BLaER1 (cell line): ENCODE data around the gene CDC42EP4.
"Not testable (repeated sequence)": the region's sequence is repeated elsewhere in the genome, so short reads cannot be mapped to it uniquely, and the experiment has no call there.

Experiments
- H3K27ac ChIP-seq: shearing (Covaris generic); formaldehyde crosslinking; 2 replicates; pipeline ENCODE4 v1.8.1; 2022
- H3K27me3 ChIP-seq: shearing (Covaris generic); formaldehyde crosslinking; 2 replicates; pipeline ENCODE4 v1.8.1; 2022
- H3K36me3 ChIP-seq: shearing (Covaris generic); formaldehyde crosslinking; 2 replicates; pipeline ENCODE4 v1.8.1; 2022
- H3K4me1 ChIP-seq: shearing (Covaris generic); formaldehyde crosslinking; 2 replicates; pipeline ENCODE4 v1.8.1; 2022
- H3K4me2 ChIP-seq: shearing (Covaris generic); formaldehyde crosslinking; 2 replicates; pipeline ENCODE4 v1.8.1; 2022
- H3K4me3 ChIP-seq: shearing (Covaris generic); formaldehyde crosslinking; 2 replicates; pipeline ENCODE4 v1.8.1; 2022
- H3K9ac ChIP-seq: shearing (Covaris generic); formaldehyde crosslinking; 2 replicates; pipeline ENCODE4 v1.8.1; 2022
- H3K9me3 ChIP-seq: shearing (Covaris generic); formaldehyde crosslinking; 2 replicates; pipeline ENCODE4 v1.8.1; 2022
- H4K20me1 ChIP-seq: shearing (Covaris generic); formaldehyde crosslinking; 2 replicates; pipeline ENCODE4 v1.8.1; 2022
- Cebpa-rat ChIP-seq: shearing (Covaris generic); IDR thresholded peaks from 2 replicates; pipeline ENCODE4 v1.8.1; 2022

The CDC42EP4 gene

GRCh38 chr17:73266796-73267195 is 45.0 kb downstream of the CDC42EP4 start:
- no peak for TF ChIP-seq Cebpa-rat
- 0 out of 2 replicates have a peak, but pooled peaks cover 6% of the 10 kb centered on the region for H3K9me3 ChIP-seq
- H3K4me3 ChIP-seq = no peak overlapping the region
- no peaks in the 10 kb centered on the region for H4K20me1 ChIP-seq
- no peak overlapping the region for H3K9ac ChIP-seq
- peaks cover 9% of the 10 kb centered on the region; the same call in 1 of the 2 replicates for H3K4me1 ChIP-seq
- H3K36me3 ChIP-seq = no peaks in the 10 kb centered on the region
- H3K4me2 ChIP-seq = no peak overlapping the region
- H3K27ac ChIP-seq = no peak overlapping the region
- H3K27me3 ChIP-seq = no peaks in the 10 kb centered on the region

GRCh38 chr17:73265646-73266640 is 45.9 kb downstream of the CDC42EP4 start:
- Histone ChIP-seq H3K36me3 (no peaks in the 10 kb centered on the region), H3K9ac (no peak overlapping the region), H3K27ac (no peak overlapping the region), H3K4me3 (no peak overlapping the region), H3K9me3 (0 out of 2 replicates have a peak, but pooled peaks cover 6% of the 10 kb centered on the region), H3K4me1 (peaks cover 9% of the 10 kb centered on the region; the same call in 1 of the 2 replicates), H4K20me1 (no peaks in the 10 kb centered on the region), H3K4me2 (no peak overlapping the region), H3K27me3 (no peaks in the 10 kb centered on the region)
- no peak for TF ChIP-seq Cebpa-rat

GRCh38 chr17:73264448-73264847 is 47.4 kb downstream of the CDC42EP4 start:
- H3K27ac ChIP-seq, H3K4me1 ChIP-seq, H4K20me1 ChIP-seq, H3K4me2 ChIP-seq, H3K36me3 ChIP-seq, H3K9me3 ChIP-seq, H3K4me3 ChIP-seq, H3K27me3 ChIP-seq, H3K9ac ChIP-seq: not testable (repeated sequence)

GRCh38 chr17:73262676-73263642 is 48.8 kb downstream of the CDC42EP4 start:
- no peak overlapping the region for H3K4me3 ChIP-seq
- no peaks in the 10 kb centered on the region for H3K4me1 ChIP-seq
- no peaks in the 10 kb centered on the region for H3K36me3 ChIP-seq
- no peak overlapping the region for H3K27ac ChIP-seq
- no peaks in the 10 kb centered on the region for H3K27me3 ChIP-seq
- H3K4me2 ChIP-seq = no peak overlapping the region
- H3K9ac ChIP-seq = no peak overlapping the region
- H4K20me1 ChIP-seq = no peaks in the 10 kb centered on the region
- no peak for TF ChIP-seq Cebpa-rat
- H3K9me3 ChIP-seq = no peaks in the 10 kb centered on the region

GRCh38 chr17:73261952-73262675 is 49.7 kb downstream of the CDC42EP4 start:
- H3K9me3 ChIP-seq = no peaks in the 10 kb centered on the region
- no peak overlapping the region for H3K9ac ChIP-seq
- no peak overlapping the region for H3K4me2 ChIP-seq
- no peaks in the 10 kb centered on the region for H3K4me1 ChIP-seq
- H3K36me3 ChIP-seq = no peaks in the 10 kb centered on the region
- H3K27me3 ChIP-seq = no peaks in the 10 kb centered on the region
- H4K20me1 ChIP-seq = no peaks in the 10 kb centered on the region
- no peak overlapping the region for H3K27ac ChIP-seq
- TF ChIP-seq Cebpa-rat = no peak
- H3K4me3 ChIP-seq = no peak overlapping the region

GRCh38 chr17:73261617-73261951 is 50.2 kb downstream of the CDC42EP4 start, which contains the start of gene CPSF4L:
Gene CPSF4L (minus strand): TSS chr17:73261880. CDS start chr17:73261818, 62 bp downstream.
- no peaks in the 10 kb centered on the region for H3K9me3 ChIP-seq
- H3K36me3 ChIP-seq = no peaks in the 10 kb centered on the region
- H3K9ac ChIP-seq = no peak within 1 kb of the TSS
- no peak within 1 kb of the TSS for H3K4me3 ChIP-seq
- no peak for TF ChIP-seq Cebpa-rat
- no peaks in the 10 kb centered on the region for H4K20me1 ChIP-seq
- H3K27ac ChIP-seq = no peak within 1 kb of the TSS
- no peaks in the 10 kb centered on the region for H3K4me1 ChIP-seq
- H3K27me3 ChIP-seq = no peaks in the 10 kb centered on the region
- H3K4me2 ChIP-seq = no peak within 1 kb of the TSS

GRCh38 chr17:73257516-73257915 is 54.3 kb downstream of the CDC42EP4 start:
- Histone ChIP-seq H4K20me1 (no peaks in the 10 kb centered on the region), H3K4me2 (no peak overlapping the region), H3K27ac (no peak overlapping the region), H3K27me3 (no peaks in the 10 kb centered on the region), H3K9me3 (no peaks in the 10 kb centered on the region), H3K4me1 (no peaks in the 10 kb centered on the region), H3K4me3 (no peak overlapping the region), H3K36me3 (no peaks in the 10 kb centered on the region), H3K9ac (no peak overlapping the region)
- no peak for TF ChIP-seq Cebpa-rat

GRCh38 chr17:73256220-73256619 is 55.6 kb downstream of the CDC42EP4 start:
- TF ChIP-seq Cebpa-rat = no peak
- Histone ChIP-seq H3K27me3 (no peaks in the 10 kb centered on the region), H3K36me3 (no peaks in the 10 kb centered on the region), H3K9ac (no peak overlapping the region), H3K27ac (no peak overlapping the region), H3K9me3 (no peaks in the 10 kb centered on the region), H3K4me3 (no peak overlapping the region), H3K4me1 (no peaks in the 10 kb centered on the region), H4K20me1 (no peaks in the 10 kb centered on the region), H3K4me2 (no peak overlapping the region)

- no peaks in the 10 kb centered on the region for H3K27me3 ChIP-seq
- no peak overlapping the region for H3K9ac ChIP-seq
- TF ChIP-seq Cebpa-rat = no peak
- H3K9me3 ChIP-seq = no peaks in the 10 kb centered on the region
- H4K20me1 ChIP-seq = no peaks in the 10 kb centered on the region
- no peaks in the 10 kb centered on the region for H3K4me1 ChIP-seq
- H3K4me3 ChIP-seq = no peak overlapping the region
- H3K4me2 ChIP-seq = no peak overlapping the region
- H3K36me3 ChIP-seq = no peaks in the 10 kb centered on the region
- H3K27ac ChIP-seq = no peak overlapping the region
These were observed 56.1 kb downstream of the CDC42EP4 start for GRCh38 chr17:73255671-73256181.
